MM.1S (cell line): Measurements from ENCODE around the gene ZBTB32.

Experiments
- DNase-seq: peaks from one replicate; pipeline ENCODE4 v3.0.0-alpha.2; 2015
- H2AFZ ChIP-seq: fragments of 300-600 bp; sonication (generic); 2 replicates; pipeline ENCODE4 v1.6.0; 2016; ENCODE audit warnings: antibody characterized with exemption, low read length
- H3F3A ChIP-seq: fragments of 300-600 bp; sonication (generic); 2 replicates; pipeline ENCODE4 v1.6.1; 2016; ENCODE audit warnings: mild to moderate bottlenecking, antibody characterized with exemption, low read length, moderate library complexity, mixed read lengths; ENCODE audit not compliant: insufficient read depth
- H3K27ac ChIP-seq: fragments of 300-600 bp; sonication (generic); 2 replicates; pipeline ENCODE4 v1.5.1; 2016; ENCODE audit warnings: mild to moderate bottlenecking, low read length
- H3K27me3 ChIP-seq: fragments of 300-600 bp; sonication (generic); replicated peaks from 2 replicates; pipeline ENCODE4 v1.6.0; 2016; ENCODE audit warnings: low read length; ENCODE audit not compliant: insufficient read depth
- H3K36me3 ChIP-seq: fragments of 300-600 bp; sonication (generic); replicated peaks from 2 replicates; pipeline ENCODE4 v1.6.1; 2016; ENCODE audit warnings: mild to moderate bottlenecking, low read length, mixed read lengths; ENCODE audit not compliant: insufficient read depth
- H3K4me1 ChIP-seq: fragments of 300-600 bp; sonication (generic); 2 replicates; pipeline ENCODE4 v1.6.1; 2016; ENCODE audit warnings: low read length, mixed read lengths
- H3K4me2 ChIP-seq: fragments of 300-600 bp; sonication (generic); 2 replicates; pipeline ENCODE4 v1.6.0; 2016; ENCODE audit warnings: low read depth, low read length
- H3K4me3 ChIP-seq: fragments of 300-600 bp; sonication (generic); 2 replicates; pipeline ENCODE4 v1.5.1; 2016; ENCODE audit warnings: low read length, mixed read lengths
- H3K79me2 ChIP-seq: fragments of 300-600 bp; sonication (generic); 2 replicates; pipeline ENCODE4 v1.6.1; 2016; ENCODE audit warnings: mixed run types, low read length, mixed read lengths
- H3K9ac ChIP-seq: fragments of 300-600 bp; sonication (generic); 2 replicates; pipeline ENCODE4 v1.6.1; 2016; ENCODE audit warnings: low read length, mixed read lengths
- H3K9me2 ChIP-seq: fragments of 300-600 bp; sonication (generic); replicated peaks from 2 replicates; pipeline ENCODE4 v1.6.1; 2016; ENCODE audit warnings: mild to moderate bottlenecking, low read length, mixed read lengths; ENCODE audit not compliant: insufficient read depth
- H3K9me3 ChIP-seq: fragments of 300-600 bp; sonication (generic); replicated peaks from 2 replicates; pipeline ENCODE4 v1.6.1; 2016; ENCODE audit warnings: mild to moderate bottlenecking, low read length, mixed read lengths; ENCODE audit not compliant: insufficient read depth
- H4K20me1 ChIP-seq: fragments of 300-600 bp; sonication (generic); 2 replicates; pipeline ENCODE4 v1.6.1; 2016; ENCODE audit warnings: mild to moderate bottlenecking, low read length, moderate library complexity, mixed read lengths; ENCODE audit not compliant: insufficient read depth
- EZH2 ChIP-seq: fragments of 300-600 bp; sonication (generic); optimal IDR thresholded peaks from 2 replicates; pipeline ENCODE3; 2017; ENCODE audit warnings: low read depth, mild to moderate bottlenecking, antibody characterized with exemption, low read length, mixed read lengths
- EZH2phosphoT487 ChIP-seq: fragments of 300-600 bp; sonication (generic); IDR thresholded peaks from 2 replicates; pipeline ENCODE4 v1.6.1; 2018; ENCODE audit warnings: antibody characterized with exemption, low read length
- TF ChIP-seq, protein P1 (sequence below): fragments of 300-600 bp; sonication (generic); IDR thresholded peaks from 2 replicates; pipeline ENCODE4 v1.5.1; 2016; ENCODE audit warnings: antibody characterized with exemption, low read length, mixed read lengths

The ZBTB32 gene

DNA sequence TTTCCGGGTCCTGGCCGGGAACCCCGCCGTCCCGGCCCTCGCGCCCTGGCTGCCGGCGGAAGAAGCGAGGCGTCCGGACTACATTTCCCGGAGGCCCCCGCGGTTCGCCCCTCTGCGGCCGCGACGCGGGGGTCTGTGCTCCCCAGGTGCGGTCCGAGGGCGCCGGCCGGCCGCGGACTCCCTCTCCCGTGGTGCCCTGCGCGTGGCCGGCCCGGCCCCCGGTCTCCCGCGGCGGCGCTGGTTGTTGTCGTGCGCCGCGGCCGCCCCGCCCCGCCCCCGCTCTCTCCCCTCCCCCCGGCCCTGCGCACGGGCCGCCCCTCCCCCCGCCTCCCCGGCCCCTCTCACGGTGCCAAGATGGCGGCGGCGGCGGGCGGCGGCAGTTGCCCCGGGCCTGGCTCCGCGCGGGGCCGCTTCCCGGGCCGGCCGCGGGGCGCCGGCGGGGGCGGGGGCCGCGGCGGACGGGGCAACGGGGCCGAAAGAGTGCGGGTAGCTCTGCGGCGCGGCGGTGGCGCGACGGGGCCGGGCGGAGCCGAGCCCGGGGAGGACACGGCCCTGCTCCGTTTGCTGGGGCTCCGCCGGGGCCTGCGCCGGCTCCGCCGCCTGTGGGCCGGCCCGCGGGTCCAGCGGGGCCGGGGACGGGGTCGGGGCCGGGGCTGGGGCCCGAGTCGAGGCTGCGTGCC lies 13.4 kb downstream of the ZBTB32 start, which contains the start of gene KMT2B:
KMT2B (plus strand) TSS at position 339 of the 680 bp plus-strand sequence; CDS start at position 355, 16 bp downstream.
- no peaks in the 10 kb centered on the region for H3K9me2 ChIP-seq
- TF ChIP-seq EZH2, result no peak
- TF ChIP-seq, protein P1, sequence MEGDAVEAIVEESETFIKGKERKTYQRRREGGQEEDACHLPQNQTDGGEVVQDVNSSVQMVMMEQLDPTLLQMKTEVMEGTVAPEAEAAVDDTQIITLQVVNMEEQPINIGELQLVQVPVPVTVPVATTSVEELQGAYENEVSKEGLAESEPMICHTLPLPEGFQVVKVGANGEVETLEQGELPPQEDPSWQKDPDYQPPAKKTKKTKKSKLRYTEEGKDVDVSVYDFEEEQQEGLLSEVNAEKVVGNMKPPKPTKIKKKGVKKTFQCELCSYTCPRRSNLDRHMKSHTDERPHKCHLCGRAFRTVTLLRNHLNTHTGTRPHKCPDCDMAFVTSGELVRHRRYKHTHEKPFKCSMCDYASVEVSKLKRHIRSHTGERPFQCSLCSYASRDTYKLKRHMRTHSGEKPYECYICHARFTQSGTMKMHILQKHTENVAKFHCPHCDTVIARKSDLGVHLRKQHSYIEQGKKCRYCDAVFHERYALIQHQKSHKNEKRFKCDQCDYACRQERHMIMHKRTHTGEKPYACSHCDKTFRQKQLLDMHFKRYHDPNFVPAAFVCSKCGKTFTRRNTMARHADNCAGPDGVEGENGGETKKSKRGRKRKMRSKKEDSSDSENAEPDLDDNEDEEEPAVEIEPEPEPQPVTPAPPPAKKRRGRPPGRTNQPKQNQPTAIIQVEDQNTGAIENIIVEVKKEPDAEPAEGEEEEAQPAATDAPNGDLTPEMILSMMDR, result no peak
- TF ChIP-seq EZH2phosphoT487, result no peak
- no peaks in the 10 kb centered on the region for H4K20me1 ChIP-seq
- DNase-seq, result no peak
- no peaks in the 10 kb centered on the region for H3K9me3 ChIP-seq
- peaks cover 40% of the 10 kb centered on the region for H3K79me2 ChIP-seq
- H3K4me1 ChIP-seq, result peaks cover 9% of the 10 kb centered on the region; the same call in 1 of the 2 replicates
- peak within 1 kb of the TSS; percentile 98 for H2AFZ ChIP-seq
- H3K4me3 ChIP-seq, result peak within 1 kb of the TSS; percentile 72
- H3K27me3 ChIP-seq, result peaks cover 14% of the 10 kb centered on the region
- peak within 1 kb of the TSS; percentile 78 for H3K9ac ChIP-seq
- H3K36me3 ChIP-seq, result no peaks in the 10 kb centered on the region
- H3K4me2 ChIP-seq, result peak within 1 kb of the TSS; percentile 93
- peaks cover 7% of the 10 kb centered on the region; the same call in 1 of the 2 replicates for H3F3A ChIP-seq
- H3K27ac ChIP-seq, result peak within 1 kb of the TSS; percentile 51; the same call in 1 of the 2 replicates

GRCh38 chr19:35718345-35719041 lies 14.1 kb downstream of the ZBTB32 start:
- Histone ChIP-seq H3K4me3 (peak overlapping the region; percentile 72), H4K20me1 (no peaks in the 10 kb centered on the region), H3K4me1 (peaks cover 9% of the 10 kb centered on the region; the same call in 1 of the 2 replicates), H3K27me3 (peaks cover 11% of the 10 kb centered on the region), H3K4me2 (peak overlapping the region; percentile 83), H3K79me2 (peaks cover 40% of the 10 kb centered on the region), H3K9ac (peak overlapping the region; percentile 78), H3K9me2 (no peaks in the 10 kb centered on the region), H2AFZ (0 out of 2 replicates have a peak overlapping the region, but pooled peaks have one; percentile 0), H3K36me3 (no peaks in the 10 kb centered on the region), H3F3A (peaks cover 7% of the 10 kb centered on the region; the same call in 1 of the 2 replicates), H3K9me3 (no peaks in the 10 kb centered on the region), H3K27ac (peak overlapping the region; percentile 51; the same call in 1 of the 2 replicates)
- peak; percentile 46 for DNase-seq
- no peak for TF ChIP-seq EZH2phosphoT487
- no peak for TF ChIP-seq EZH2
- TF ChIP-seq, protein P1, result no peak

DNA sequence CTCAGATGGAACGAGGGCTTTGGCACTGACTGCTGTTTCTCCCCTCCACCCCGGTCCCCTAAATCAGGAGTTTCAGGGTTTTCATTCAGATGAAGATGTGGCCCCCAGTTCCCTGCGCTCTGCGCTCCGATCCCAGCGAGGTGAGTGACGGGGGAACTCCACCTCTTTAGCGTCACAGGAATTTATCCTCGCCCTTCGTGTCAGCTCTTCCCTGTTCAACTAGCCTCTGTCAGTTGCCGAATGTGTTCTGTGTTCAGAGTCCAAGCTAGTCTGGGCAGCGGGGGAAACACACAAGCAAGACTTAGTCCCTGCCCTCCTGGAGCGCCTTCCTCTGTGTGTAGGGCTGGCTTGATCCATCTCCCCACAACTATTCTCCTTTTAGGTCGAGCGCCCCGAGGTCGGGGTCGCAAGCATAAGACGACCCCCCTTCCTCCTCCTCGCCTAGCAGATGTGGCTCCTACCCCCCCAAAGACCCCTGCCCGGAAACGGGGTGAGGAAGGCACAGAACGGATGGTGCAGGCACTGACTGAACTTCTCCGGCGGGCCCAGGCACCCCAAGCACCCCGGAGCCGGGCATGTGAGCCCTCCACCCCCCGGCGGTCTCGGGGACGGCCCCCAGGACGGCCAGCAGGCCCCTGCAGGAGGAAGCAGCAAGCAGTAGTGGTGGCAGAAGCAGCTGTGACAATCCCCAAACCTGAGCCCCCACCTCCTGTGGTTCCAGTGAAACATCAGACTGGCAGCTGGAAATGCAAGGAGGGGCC lies 15.2 kb downstream of the ZBTB32 start:
- Histone ChIP-seq H3K27me3 (peaks cover 1% of the 10 kb centered on the region; the same call in 1 of the 2 replicates), H3K4me2 (peak overlapping the region; percentile 83; the same call in 1 of the 2 replicates), H3K9me2 (no peaks in the 10 kb centered on the region), H3K9me3 (no peaks in the 10 kb centered on the region), H3K4me3 (no peak overlapping the region), H3K9ac (peak overlapping the region; percentile 78; the same call in 1 of the 2 replicates), H3K36me3 (no peaks in the 10 kb centered on the region), H3K4me1 (peaks cover 9% of the 10 kb centered on the region; the same call in 1 of the 2 replicates), H2AFZ (no peak overlapping the region), H3F3A (peaks cover 7% of the 10 kb centered on the region; the same call in 1 of the 2 replicates), H3K27ac (no peak overlapping the region), H4K20me1 (no peaks in the 10 kb centered on the region), H3K79me2 (peaks cover 40% of the 10 kb centered on the region)
- TF ChIP-seq, protein P1, result no peak
- TF ChIP-seq EZH2 (no peak), EZH2phosphoT487 (no peak)
- DNase-seq, result no peak
